Right lobe of liver (tissue), 6 donors: Measurements from ENCODE around the gene FXR2. TPM values are rescaled to one million over a fixed set of nuclear protein-coding genes. Genes with fewer than 3 reads are reported as not detected.
"Not testable (repeated sequence)": the region's sequence is repeated elsewhere in the genome, so short reads cannot be mapped to it uniquely, and the experiment has no call there.

Experiments used
- ATAC-seq, 4 donors: fragments of 200-7000 bp; cut with Tn5 transposase; one replicate each; pipeline ENCODE4 v1.9.1; 2020; ENCODE audit warnings: mild to moderate bottlenecking in 4 of 4, moderate library complexity in 4 of 4
- DNase-seq, 3 donors: peaks; one replicate each; pipeline ENCODE4 v3.0.0-alpha.2; 2020
- H3K27ac ChIP-seq, 3 donors: fragments of 200-600 bp; one replicate each; pipeline ENCODE4 v1.8.0; 2022
- H3K27me3 ChIP-seq, 2 donors: fragments of 200-600 bp; one replicate each; pipeline ENCODE4 v1.8.0; 2022
- H3K36me3 ChIP-seq, 4 donors: fragments of 200-600 bp; sonication (generic) in 1 of 4; one replicate each; pipeline versions ENCODE4 v1.5.1 to v1.8.0; 2017 to 2022; ENCODE audit warnings: control low read depth in 1 of 4
- H3K4me1 ChIP-seq, 4 donors: fragments of 200-600 bp; sonication (generic) in 1 of 4; one replicate each; pipeline versions ENCODE4 v1.5.1 to v1.8.0; 2017 to 2022; ENCODE audit warnings: control low read depth in 1 of 4
- H3K4me3 ChIP-seq, 3 donors: fragments of 200-600 bp; one replicate each; pipeline ENCODE4 v1.8.0; 2022
- H3K9me3 ChIP-seq, 4 donors: fragments of 200-600 bp; sonication (generic) in 1 of 4; one replicate each; pipeline versions ENCODE4 v1.5.1 to v1.8.0; 2017 to 2022; ENCODE audit warnings: control low read depth in 1 of 4
- CTCF ChIP-seq, 4 donors: fragments of 200-600 bp in 3 of 4; fragments of 450-650 bp in 1 of 4; IDR thresholded peaks; one replicate each; pipeline versions ENCODE4 v1.5.1 to v1.8.0; 2016 to 2022; ENCODE audit warnings: antibody characterized with exemption in 4 of 4, mild to moderate bottlenecking in 2 of 4
- POLR2A ChIP-seq: fragments of 450-650 bp; IDR thresholded peaks from one replicate; pipeline ENCODE4 v1.6.1; 2017; ENCODE audit warnings: antibody characterized with exemption, mild to moderate bottlenecking
- WGBS: methylation state at CpG from one replicate; pipeline ENCODE4 v1.1.6; 2018; ENCODE audit warnings: low coverage, low lambda C conversion rate; ENCODE audit not compliant: insufficient coverage; ENCODE audit errors: missing lambda C conversion rate; 5-methylcytosine and 5-hydroxymethylcytosine counted together
- intact Hi-C, 2 donors: fragments of 100-400 bp; cut with DNase I; formaldehyde crosslinking; loops; one replicate each; pipeline versions ENCODE4 v1.11.2 to v1.14.1; 2022
- total RNA-seq, 6 experiments: library from RNA; depleted of rRNA in 2 of 6; stranded (reverse); fragments of >200 nt in 2 of 6; fragmentation: NEBNext Ultra II Directional in 3 of 6; extraction: Animal tissue kit (Norgen Biotek cat#: 25700) in 3 of 6; gene quantifications; one replicate each; pipeline versions ENCODE4 v1.1.0 to v1.2.4, GENCODE V29; 2016 to 2023
- donor health status: DM: no; HTN: yes; CAD: no.
- donor health status: DM: no; HTN: no; CAD: no.
- donor health status: DM: no; HTN: no; CAD: no.
- donor health status: DM: no; HTN: yes; CAD: no.
- donor health status: DM: no; HTN: yes; CAD: no.

FXR2 gene
- total RNA-seq, 6 experiments from 2014 or later = 14.3 to 23.2 (median 16.7) TPM

DNA sequence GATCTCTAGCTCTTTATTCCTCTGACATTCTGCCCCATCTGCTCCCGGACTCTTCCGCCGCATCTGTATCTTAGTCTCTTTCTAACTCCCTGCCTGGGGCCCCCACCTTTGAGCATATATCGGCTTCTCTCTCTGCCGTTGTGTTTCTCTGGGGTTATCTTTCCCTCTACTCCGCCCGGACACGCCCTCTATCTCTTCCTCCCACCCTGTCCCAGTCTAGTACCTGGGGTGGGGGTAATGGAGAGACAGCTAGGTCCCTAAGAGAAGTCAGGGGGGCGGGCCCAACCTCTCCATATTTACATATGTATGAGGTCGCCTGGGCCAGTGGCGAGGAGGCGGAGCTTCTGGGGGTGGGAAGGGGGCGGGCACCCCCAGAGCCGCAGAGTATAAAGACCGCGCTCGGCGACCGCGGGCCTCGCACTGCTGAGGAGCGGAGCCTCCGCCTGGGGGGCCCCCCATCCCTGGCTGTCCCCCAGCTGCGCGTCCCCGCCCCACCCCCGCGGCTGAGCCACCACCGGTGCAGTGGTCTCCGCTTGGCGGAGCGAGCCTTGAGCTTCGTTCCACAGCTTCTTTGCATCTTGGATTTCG is 35.9 kb upstream of the FXR2 start, which contains the start of gene ATP1B2:
Gene ATP1B2 (plus strand): TSS at position 418 of the 588 bp plus-strand sequence. CDS start 593 bp downstream, outside the sequence.
- Histone ChIP-seq H3K9me3 (no peaks in the 10 kb centered on the region), H3K27me3 (no peaks in the 10 kb centered on the region), H3K4me1 (peaks cover 0 to 13% (median 4%) of the 10 kb centered on the region in 4 donors), H3K36me3 (no peaks in the 10 kb centered on the region), H3K27ac (no peak within 1 kb of the TSS), H3K4me3 (peak within 1 kb of the TSS; percentile 32 to 48 (median 46))
- 3% methylated on average over 14 of the region's 34 CpGs for WGBS
- DNase-seq = peak; percentile 72 to 85 (median 73)
- TF ChIP-seq POLR2A = no peak
- TF ChIP-seq CTCF (IDR thresholded peaks at IDR 0.05) = no peak
- ATAC-seq = peak; percentile 84 to 93 (median 88)
- intact Hi-C loops = no loop called here

GRCh38 chr17:7647018-7647417 is 32.3 kb upstream of the FXR2 start:
- intact Hi-C loops = no loop called here
- 50% methylated on average over 2 of the region's 4 CpGs for WGBS
- H3K27me3 ChIP-seq = no peaks in the 10 kb centered on the region
- DNase-seq (no peak), ATAC-seq (no peak)
- TF ChIP-seq CTCF (IDR thresholded peaks at IDR 0.05) = no peak
- TF ChIP-seq POLR2A = no peak
- H3K9me3 ChIP-seq = no peaks in the 10 kb centered on the region
- no peaks in the 10 kb centered on the region for H3K36me3 ChIP-seq
- H3K27ac ChIP-seq = no peak overlapping the region
- peaks cover 0 to 13% (median 4%) of the 10 kb centered on the region in 4 donors for H3K4me1 ChIP-seq
- no peak overlapping the region for H3K4me3 ChIP-seq

- ATAC-seq (no peak), DNase-seq (no peak)
- TF ChIP-seq POLR2A = no peak
- TF ChIP-seq CTCF (IDR thresholded peaks at IDR 0.05) = no peak
- WGBS = 91% methylated on average over 7 of the region's 9 CpGs
- H3K36me3 ChIP-seq = no peaks in the 10 kb centered on the region
- H3K9me3 ChIP-seq = no peaks in the 10 kb centered on the region
- no peak overlapping the region for H3K4me3 ChIP-seq
- H3K27me3 ChIP-seq = no peaks in the 10 kb centered on the region
- intact Hi-C loops = no loop called here
- H3K4me1 ChIP-seq = peaks cover 0 to 12% (median 4%) of the 10 kb centered on the region in 4 donors
- no peak overlapping the region for H3K27ac ChIP-seq
Observed at GRCh38 chr17:7646457-7646856, 31.8 kb upstream of the FXR2 start.

GRCh38 chr17:7644775-7645174 is 30.1 kb upstream of the FXR2 start:
- H3K4me3 ChIP-seq = no peak overlapping the region
- no peak overlapping the region for H3K27ac ChIP-seq
- no peaks in the 10 kb centered on the region for H3K27me3 ChIP-seq
- intact Hi-C loops = no loop called here
- DNase-seq (no peak), ATAC-seq (no peak)
- H3K36me3 ChIP-seq = no peaks in the 10 kb centered on the region
- TF ChIP-seq POLR2A = no peak
- no peak for TF ChIP-seq CTCF (IDR thresholded peaks at IDR 0.05)
- H3K9me3 ChIP-seq = no peaks in the 10 kb centered on the region
- no peaks in the 10 kb centered on the region for H3K4me1 ChIP-seq
- WGBS = 43% methylated on average over 4 of the region's 4 CpGs

GRCh38 chr17:7641635-7642034 is 26.9 kb upstream of the FXR2 start:
- H3K4me3 ChIP-seq, intact Hi-C loops, H3K36me3 ChIP-seq, H3K27me3 ChIP-seq, H3K9me3 ChIP-seq, H3K27ac ChIP-seq, ATAC-seq, H3K4me1 ChIP-seq, DNase-seq: not testable (repeated sequence)
- WGBS = 51% methylated on average over 5 of the region's 7 CpGs
